Amniotic stem cell (primary cell): ENCODE measurements around the gene GIMAP4.
"Not testable (repeated sequence)": the region's sequence is repeated elsewhere in the genome, so short reads cannot be mapped to it uniquely, and the experiment has no call there.

Experiments used
- DNase-seq: peaks from one replicate; lab custom pipeline; 2025; lab: John Stamatoyannopoulos, UW

Gene GIMAP4

DNA sequence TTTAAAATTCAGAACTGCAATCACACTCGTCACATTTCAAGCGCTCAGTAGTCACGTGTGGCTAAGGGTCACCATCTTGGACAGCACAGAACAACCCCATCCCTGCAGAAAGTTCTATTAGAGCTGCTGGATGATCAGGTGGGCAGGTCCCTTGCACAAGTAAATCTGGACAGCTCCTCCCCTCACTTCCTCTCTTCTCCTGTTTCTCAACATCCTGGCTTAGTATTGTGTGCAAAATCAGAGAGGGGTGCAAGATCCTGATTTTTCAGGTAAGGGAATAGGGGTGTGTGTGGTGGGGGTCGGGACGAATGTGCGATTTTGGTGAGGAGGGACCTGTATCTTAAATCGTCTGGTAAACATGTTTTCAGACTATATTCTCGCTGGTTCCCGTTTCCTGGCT, at the start of gene GIMAP4:
Gene GIMAP4 (plus strand): TSS at position 222 of the 400 bp plus-strand sequence. CDS start 2,512 bp downstream, outside the sequence.
- DNase-seq = no peak

DNA sequence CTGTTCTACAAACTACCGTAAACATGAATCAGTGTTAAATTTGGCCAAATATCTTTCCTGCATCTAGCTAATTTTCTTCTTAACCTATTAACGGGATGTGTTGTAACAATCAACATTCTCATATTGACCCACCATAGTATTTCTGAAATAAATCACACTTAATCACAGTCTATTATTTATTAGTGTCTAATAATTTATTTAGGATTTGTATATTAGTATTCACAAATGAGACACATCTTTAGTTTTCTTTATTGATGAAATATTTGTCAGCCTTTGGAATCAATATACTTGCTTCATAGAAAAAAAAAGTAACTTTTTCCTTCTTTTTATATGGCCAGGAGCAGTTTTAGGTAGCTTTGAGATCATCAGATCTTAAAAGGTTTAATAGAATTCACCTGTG, 47.9 kb upstream of the GIMAP4 start:
- DNase-seq = no peak

DNA sequence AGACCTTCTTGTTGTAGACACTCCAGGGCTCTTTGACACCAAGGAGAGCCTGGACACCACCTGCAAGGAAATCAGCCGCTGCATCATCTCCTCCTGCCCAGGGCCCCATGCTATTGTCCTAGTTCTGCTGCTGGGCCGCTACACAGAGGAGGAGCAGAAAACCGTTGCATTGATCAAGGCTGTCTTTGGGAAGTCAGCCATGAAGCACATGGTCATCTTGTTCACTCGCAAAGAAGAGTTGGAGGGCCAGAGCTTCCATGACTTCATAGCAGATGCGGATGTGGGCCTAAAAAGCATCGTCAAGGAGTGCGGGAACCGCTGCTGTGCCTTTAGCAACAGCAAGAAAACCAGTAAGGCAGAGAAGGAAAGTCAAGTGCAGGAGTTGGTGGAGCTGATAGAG, 47.0 kb upstream of the GIMAP4 start:
- DNase-seq = no peak

DNA sequence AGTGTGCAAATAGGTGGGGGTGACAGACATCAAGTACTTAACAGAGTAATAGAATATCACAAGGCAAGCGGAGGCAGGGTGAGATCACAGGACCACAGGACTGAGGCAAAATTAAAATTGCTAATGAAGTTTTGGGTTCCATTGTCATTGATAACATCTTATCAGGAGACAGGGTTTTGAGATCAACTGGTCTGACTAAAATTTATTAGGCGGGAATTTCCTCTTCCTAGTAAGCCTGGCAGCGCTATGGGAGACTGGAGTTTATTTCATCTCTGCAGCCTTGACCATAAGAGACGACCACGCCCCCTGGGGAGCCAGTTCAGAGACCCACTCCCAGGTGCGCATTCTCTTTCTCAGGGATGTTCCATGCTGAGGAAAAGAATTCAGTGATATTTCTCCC, 44.3 kb upstream of the GIMAP4 start:
- DNase-seq = not testable (repeated sequence)

DNA sequence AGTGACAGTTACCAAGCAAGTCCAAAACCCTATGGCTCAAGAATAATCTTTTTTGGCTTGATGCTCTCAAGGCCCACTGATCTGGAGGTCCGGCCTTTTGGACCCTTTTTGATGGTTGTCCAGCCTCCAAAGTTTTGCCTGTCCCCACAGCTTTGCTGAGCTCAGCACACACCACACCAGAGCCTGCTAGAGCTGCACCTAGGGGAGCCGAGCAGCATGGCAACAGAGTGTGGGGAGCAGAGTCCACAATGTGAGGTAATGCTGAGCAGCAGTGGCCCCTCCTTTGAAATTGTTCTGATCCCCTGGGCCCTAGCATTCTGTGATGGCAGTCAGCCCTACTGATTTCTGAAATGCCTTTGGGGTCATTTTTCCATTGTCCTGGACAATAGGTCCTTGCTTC, 43.2 kb upstream of the GIMAP4 start:
- DNase-seq = no peak

DNA sequence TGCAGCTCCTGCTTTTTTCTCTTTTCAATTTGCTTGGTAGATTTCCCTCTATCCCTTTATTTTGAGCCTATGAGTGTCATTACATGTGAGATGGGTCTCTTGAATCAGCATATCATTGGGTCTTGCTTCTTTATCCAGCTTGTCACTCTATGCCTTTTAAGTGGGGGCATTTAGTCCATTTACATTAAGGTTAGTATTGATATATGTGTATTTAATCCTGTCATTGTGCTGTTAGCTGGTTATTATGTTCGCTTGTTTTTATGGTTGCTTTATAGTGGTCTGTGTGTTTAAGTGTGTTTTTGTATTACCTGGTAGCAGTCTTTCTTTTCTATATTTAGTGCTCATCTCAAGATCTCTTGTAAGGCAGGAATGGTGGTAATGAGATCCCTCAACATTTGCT, 35.5 kb upstream of the GIMAP4 start:
- DNase-seq = no peak

DNA sequence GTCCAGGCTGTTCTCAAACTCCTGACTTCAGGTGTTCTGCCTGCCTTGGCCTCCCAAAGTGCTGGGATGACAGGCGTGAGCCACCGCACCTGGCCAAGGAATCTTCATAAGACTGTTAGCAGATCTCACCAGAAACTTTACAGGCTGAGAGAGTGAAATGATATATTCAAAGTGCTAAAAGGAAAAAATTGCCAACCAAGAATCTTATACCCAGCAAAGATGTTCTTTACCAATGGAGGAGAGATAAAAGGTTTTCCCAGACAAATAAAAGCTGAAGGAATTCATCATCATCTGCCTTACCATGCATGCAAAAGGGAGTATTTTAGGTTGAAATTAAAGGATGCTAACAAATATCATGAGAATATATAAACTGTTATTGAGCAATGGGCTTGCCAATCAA, 28.9 kb upstream of the GIMAP4 start:
- no peak for DNase-seq

DNA sequence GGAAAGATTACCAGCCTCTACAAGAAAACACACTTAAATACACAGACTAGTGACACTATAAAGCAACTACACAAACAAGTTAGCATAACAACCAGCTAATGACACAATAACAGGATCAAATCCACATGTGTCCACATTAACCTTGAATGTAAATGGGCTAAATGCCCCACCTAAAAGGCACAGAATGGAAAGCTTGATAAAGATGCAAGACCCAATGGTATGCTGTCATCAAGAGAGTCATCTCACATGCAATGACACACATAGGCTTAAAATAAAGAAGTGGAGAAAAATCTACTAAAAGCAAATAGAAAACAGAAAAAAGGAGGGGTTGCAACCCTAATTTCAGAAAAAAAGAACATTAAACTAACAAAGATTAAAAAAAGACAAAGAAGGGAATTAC, 14.0 kb upstream of the GIMAP4 start:
- DNase-seq = no peak

DNA sequence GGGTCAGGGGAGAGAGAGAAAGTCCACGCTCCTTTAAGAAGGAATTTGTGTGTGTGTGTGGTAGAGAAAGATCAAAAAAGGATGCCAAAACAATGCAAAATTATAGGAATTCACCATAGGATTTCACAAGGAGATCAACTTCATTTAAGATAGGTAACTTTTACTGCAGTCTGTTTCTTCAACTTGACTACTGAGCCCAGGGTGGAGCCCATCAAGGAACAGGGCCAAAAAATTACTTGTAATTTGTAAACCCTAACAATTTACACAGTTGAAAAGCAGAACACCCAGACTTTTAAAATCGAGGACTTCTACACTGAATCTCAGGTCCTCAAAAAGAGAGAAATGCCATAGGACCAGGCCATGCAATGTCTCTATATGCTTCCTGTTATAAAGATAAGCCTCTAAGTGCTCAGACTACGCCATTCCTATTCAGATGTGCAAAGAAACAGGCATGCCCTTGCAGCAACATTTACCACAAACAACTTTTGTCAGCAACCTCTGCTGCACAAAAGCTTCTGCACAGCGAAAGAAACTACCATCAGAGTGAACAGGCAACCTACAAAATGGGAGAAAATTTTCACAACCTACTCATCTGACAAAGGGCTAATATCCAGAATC, 10.6 kb upstream of the GIMAP4 start:
- no peak for DNase-seq

DNA sequence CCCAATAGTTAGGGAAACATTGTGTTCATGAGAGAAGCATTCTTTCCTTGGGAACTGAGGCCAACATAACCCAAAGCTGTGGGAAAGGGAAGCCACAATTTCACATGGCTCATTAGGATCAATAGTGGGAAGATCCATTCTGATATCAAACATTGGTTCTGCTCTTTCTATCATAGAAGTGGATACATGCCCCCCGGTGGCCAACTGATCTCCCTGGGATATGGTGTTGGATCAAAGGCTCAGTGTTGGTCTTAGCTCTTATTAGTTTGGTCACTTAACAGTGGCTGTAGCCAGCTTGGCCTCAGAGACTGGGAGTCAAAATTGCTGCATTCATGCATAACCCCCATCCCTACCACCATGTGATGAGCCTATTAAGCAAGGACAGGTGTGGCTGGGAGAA, 6.7 kb upstream of the GIMAP4 start:
- no peak for DNase-seq

DNA sequence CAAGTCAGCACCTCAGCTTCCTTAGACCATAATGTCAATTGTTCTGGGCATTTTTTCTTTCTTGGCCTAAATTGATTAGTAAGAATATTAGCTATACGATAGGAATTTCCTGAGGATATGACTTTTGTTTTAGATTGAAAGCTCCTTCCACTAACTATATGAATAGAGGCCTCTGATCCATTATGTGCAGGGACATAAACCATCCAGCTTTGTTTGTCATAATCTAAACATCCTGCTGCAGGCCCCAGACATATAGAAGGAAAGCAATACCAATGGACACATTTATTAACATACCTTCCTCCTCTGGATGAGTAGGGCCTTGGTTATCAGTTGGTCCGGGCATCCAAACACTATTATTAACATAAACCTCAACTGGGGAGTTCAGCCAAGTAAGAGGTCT, 4.3 kb upstream of the GIMAP4 start:
- DNase-seq = no peak

DNA sequence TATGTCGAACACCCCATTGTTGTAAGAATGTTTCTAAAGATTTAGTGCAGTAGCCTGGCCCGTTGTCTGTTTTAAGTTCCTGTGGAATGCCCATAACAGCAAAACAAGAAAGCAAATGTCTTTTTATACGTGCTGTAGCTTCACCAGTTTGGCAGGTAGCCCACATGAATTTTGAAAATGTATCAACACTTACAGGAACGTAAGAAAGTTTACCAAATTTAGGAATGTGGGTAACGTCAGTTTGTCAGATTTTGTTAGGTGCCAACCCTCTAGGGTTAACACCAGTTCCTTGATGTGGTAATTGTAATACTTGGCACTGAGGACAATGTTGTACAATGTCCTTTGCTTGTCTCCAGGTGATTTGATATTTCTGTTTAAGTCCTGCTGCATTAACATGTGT, 3.2 kb upstream of the GIMAP4 start:
- DNase-seq = no peak

DNA sequence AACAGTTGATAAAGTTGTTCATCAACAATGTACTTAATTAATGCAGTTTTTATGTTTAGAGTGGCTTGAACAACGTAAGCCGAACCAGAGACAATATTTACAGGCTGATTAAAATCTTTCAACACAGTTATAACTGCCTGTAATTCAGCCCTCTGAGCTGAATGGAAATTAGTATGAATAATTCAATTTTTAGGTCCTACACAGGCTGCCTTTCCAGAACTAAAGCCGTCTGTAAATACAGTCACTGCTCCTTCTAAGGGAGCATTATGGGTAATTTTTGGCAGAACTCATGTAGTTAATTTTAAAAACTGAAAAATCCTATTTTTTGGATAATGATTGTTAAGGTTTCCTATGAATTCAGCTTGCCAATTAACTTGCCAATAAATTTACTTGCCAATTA, 2.6 kb upstream of the GIMAP4 start:
- DNase-seq = no peak

DNA sequence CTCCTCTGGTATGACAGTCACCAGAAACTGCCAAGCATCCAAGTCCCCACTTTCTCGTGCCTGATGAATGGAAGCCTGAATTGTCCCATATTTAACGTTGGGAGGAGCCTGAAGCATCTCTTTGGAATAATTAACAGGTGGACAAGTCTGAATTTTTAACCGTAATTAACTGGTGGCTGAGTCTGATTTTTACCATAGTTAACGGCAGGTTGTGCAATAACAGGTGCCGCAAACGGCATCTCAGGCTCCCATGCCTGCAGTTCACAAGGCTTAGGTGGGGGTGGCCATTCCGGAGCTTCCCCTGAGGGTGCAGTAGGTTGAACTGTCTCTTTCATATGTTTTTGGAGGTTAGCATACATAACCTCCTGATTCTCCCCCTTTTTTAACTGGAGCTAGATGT, 2.0 kb upstream of the GIMAP4 start:
- DNase-seq = no peak

DNA sequence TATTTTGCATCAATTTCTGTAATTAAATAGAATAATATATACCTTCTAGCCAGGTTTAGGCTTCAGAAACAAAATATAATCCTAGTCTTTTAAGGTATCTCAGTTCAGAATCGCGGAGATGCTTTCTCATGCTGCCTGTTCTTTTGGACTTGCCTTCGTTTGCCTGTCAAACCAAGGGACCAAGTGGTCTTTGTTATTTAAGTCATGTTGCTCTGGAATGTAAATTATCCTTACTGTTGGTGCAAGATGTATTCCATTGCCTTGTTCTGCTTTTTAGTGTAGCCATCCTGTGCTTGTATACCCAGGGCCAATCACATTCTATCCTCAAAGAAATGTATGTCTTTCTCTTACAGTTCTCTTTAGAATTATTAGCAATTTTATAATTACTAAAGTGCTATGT, 1.1 kb upstream of the GIMAP4 start:
- no peak for DNase-seq

DNA sequence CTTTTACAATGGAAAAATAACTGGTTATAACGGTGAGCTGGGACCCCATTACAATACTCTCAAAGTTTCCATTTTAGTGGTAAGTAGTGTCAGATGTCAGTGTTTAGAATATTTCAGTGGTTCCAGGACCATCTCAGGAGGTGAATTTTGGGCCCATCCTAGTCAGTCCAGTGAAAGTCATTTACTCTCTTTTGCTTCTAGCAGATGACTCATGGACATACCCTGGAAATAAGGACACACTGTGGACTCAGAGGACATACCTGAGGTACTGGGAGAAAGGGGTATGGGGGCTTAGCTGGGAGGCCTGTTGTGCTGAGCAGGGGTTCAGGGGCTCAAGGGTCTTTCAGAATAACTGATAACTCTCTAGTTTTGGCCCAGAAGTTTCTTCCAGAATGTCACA, 618 bp upstream of the GIMAP4 start:
- DNase-seq = no peak

DNA sequence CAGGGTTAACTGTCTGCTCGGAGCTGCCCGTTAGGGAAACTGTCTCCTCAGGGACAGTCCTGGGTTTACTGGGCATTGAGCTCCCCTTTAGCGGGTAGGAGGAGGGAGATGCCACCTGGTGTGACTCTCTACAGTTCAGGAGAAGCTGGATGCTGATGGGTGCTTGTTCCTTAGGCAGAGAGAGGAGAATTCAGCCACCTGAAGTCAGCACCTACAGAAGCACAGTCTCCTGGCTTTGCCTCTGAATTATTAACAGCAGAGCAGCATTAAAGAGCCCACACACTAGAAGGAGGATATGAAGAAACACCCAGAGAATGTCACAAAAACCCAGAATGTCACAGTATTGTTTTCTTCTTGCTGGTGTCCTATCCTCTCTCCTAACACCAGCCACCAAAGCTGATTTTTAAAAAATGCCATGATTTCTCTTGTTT, 696 bp downstream of the GIMAP4 start:
- no peak for DNase-seq

DNA sequence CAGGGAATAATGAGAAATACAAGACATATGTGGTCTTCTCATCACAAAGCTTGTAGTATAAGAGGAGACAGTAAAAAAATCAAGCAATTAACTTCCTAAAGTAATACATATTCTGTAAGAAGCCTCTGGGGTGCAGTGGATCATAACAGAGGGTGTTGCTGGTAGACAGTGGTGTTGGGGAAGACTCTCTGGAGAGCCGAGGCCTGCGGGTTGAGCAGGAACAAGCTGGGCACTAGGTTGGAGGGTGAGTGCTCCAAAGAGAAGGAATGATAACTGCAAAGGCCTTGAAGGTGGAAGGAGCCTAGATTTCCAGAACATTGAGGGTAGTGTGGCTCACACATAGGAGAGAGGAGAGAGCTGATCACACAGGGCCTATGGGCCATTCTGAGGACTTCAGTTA, 1.5 kb downstream of the GIMAP4 start:
- DNase-seq = no peak

DNA sequence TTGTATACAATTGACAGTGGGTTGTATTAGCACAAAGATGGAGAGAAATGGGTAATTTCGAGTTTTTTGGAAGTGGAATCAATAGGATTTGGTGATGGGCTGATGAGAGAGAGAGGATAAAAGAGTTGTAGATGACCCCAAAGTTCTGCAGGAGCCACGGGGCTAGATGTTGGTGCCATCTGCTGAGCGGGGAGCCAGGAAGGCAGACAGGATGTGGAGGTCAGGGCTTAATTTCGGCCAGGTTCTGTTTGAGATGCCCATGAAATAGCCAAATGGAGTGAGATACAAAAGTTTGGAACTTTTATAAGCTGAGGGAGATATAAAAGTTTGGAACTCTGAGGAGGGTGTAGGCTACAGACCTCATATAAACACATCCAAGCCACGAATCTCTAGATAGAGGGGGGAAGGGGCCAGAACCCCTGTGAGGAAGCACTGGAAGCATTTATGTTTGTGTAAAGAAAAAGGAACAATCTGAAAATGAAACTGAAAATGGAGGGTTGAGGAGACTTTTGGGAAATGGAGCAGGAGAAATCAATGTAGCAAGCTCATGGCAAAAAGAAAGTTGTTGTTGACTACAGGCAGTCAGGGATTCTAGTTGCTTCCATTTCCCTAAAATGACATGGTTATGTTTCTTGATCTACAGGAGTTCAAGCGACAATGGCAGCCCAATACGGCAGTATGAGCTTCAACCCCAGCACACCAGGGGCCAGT, 2.2 kb downstream of the GIMAP4 start:
- no peak for DNase-seq

DNA sequence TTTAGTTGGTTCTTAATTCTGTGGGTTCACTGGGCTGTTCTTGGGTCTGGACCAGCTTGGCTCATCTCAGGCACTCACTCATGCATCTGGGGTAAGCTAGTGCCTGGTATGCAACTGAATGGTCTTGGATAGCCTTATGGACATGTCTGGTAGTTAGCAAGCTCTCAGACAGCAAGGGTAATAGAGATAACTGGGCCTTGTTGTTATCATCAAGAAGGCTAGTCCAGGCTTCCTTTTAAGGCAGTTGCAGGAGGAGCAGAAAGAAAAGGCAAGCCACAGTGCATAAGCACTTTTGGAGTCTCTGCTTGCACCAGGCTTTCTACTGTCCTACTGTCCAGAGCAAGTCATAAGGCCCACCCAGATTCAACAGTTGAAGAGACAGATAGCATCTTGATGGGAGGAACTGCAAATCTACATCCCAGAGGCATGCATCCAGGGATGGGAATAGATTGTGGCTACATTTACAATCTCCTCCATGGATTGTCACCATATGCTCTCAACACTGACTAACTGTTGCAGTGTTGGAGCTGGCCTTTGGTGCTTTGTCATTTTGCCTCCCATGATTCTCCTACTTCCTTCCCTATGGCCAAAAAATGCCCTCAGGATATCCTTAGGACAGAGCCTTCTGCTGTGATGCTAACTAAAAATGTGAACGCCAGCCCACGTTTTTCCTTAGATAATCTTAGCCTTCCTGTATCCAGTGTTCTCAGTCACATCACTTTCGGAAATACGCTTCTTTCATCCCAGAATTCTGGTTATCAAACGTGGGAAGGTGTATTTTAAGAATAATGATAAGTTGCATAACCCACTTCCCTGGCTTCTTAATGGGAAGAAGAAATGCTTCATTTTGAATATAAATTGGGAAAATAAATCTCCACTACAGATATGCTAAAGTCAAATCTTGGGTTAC, 3.6 kb downstream of the GIMAP4 start:
- no peak for DNase-seq

DNA sequence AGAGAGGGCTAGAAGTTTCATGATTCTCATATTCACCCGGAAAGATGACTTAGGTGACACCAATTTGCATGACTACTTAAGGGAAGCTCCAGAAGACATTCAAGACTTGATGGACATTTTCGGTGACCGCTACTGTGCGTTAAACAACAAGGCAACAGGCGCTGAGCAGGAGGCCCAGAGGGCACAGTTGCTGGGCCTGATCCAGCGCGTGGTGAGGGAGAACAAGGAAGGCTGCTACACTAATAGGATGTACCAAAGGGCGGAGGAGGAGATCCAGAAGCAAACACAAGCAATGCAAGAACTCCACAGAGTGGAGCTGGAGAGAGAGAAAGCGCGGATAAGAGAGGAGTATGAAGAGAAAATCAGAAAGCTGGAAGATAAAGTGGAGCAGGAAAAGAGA, 5.3 kb downstream of the GIMAP4 start:
- DNase-seq = no peak

DNA sequence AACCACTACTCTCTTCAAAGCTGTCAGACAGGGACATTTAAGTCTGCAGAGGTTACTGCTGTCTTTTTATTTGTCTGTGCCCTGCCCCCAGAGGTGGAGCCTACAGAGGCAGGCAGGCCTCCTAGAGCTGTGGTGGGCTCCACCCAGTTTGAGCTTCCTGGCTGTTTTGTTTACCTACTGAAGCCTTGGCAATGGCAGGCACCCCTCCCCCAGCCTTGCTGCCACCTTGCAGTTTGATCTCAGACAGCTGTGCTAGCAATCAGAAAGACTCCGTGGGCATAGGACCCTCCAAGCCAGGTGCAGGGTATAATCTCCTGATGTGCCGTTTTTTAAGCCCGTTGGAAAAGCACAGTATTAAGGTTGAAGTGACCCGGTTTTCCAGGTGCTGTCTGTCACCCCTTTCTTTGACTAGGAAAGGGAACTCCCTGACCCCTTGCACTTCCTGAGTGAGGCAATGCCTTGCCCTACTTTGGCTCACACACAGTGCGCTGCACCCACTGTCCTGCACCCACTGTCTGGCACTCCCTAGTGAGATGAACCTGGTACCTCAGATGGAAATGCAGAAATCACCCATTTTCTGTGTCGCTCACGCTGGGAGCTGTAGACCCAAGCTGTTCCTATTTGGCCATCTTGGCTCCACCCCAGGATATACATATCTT, 12.9 kb downstream of the GIMAP4 start:
- DNase-seq = not testable (repeated sequence)
